Muscle layer of duodenum (tissue), 2 donors: ENCODE data around the gene BICDL2.
"Not testable (repeated sequence)": the region's sequence is repeated elsewhere in the genome, so short reads cannot be mapped to it uniquely, and the experiment has no call there.

ENCODE experiments used
- H3K27ac ChIP-seq: one replicate; pipeline ENCODE4 v1.7.0; 2013; ENCODE audit warnings: mild to moderate bottlenecking, low read length
- H3K27me3 ChIP-seq: one replicate; pipeline ENCODE4 v1.7.0; 2013; ENCODE audit warnings: low read depth, mild to moderate bottlenecking, control low read depth, low read length
- H3K36me3 ChIP-seq, 2 donors: one replicate each; pipeline ENCODE4 v1.7.0; 2013; ENCODE audit warnings: low read length in 2 of 2, control low read depth in 1 of 2, mild to moderate bottlenecking in 1 of 2; ENCODE audit not compliant: insufficient read depth in 2 of 2, control insufficient read depth in 1 of 2
- H3K4me1 ChIP-seq, 2 donors: one replicate each; pipeline ENCODE4 v1.7.0; 2013; ENCODE audit warnings: low read length in 2 of 2, mild to moderate bottlenecking in 2 of 2, control low read depth in 1 of 2, moderate library complexity in 1 of 2; ENCODE audit not compliant: insufficient read depth in 2 of 2, control insufficient read depth in 1 of 2
- H3K4me3 ChIP-seq, 2 donors: one replicate each; pipeline ENCODE4 v1.7.0; 2013; ENCODE audit warnings: low read length in 2 of 2, low read depth in 1 of 2, mild to moderate bottlenecking in 1 of 2
- H3K9me3 ChIP-seq, 2 donors: one replicate each; pipeline ENCODE4 v1.7.0; 2013; ENCODE audit warnings: low read length in 2 of 2, control low read depth in 1 of 2, mild to moderate bottlenecking in 1 of 2; ENCODE audit not compliant: control insufficient read depth in 1 of 2
- donor health status: healthy.

Gene BICDL2

DNA sequence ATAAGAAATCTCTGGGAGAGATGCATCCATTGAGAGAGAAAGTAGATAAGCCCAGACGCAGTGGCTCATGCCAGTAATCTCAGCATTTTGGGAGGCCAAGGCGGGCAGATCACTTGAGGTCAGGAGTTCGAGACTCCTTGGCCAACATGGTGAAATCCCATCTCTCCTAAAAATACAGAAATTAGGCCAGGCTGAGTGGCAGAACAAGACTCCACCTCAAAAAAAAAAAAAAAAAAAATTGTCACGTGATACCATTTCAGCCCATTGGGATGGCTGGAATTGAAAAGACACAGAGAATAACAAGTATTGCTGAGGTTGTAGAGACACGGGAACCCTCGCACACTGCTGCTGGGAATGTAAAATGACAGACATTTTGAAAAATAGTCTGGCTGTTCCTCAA, 25.8 kb upstream of the BICDL2 start:
- Histone ChIP-seq H3K9me3 (no peaks in the 10 kb centered on the region), H3K4me1 (peaks cover 0 to 22% of the 10 kb centered on the region in 2 donors), H3K27me3 (no peaks in the 10 kb centered on the region), H3K4me3 (no peak overlapping the region), H3K36me3 (no peaks in the 10 kb centered on the region), H3K27ac (no peak overlapping the region)

DNA sequence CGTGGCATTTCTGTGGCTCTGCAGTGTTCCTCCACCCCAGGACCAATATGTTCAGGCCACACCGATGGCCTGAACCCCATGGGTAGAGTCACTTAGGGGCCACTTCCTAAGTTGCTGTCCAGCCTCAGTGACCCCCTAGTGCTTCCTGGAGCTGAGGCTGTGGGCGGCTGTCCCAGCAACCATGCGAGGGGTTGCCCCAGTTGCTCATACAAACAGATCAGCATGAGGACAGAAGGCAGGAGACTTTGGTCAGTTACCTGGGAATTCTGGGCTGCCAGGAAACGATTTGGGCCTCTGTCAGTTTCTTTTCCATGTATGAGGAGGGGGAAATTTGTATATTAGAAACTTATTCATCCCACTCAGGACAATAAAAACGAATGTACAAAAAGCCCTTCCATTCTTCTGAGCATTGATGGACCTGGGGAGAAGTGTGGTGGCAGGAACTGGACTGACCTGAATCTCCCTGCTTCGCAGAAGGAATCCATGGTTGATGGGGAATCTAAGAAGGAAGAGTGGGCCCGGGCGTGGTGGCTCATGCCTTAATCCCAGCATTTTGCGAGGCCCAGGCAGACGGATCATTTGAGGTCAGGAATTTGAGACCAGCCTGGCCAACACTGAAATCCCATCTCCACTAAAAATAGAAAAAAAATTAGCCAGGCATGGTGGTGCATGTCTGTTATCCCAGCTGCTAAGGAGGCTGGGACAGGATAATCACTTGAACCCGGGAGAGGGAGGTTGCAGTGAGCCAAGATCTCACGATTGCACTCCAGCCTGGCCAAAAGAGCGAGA, 23.8 kb upstream of the BICDL2 start:
- Histone ChIP-seq H3K27ac (no peak overlapping the region), H3K27me3 (no peaks in the 10 kb centered on the region), H3K4me3 (no peak overlapping the region), H3K36me3 (no peaks in the 10 kb centered on the region), H3K4me1 (peaks cover 0 to 22% of the 10 kb centered on the region in 2 donors), H3K9me3 (no peaks in the 10 kb centered on the region)

DNA sequence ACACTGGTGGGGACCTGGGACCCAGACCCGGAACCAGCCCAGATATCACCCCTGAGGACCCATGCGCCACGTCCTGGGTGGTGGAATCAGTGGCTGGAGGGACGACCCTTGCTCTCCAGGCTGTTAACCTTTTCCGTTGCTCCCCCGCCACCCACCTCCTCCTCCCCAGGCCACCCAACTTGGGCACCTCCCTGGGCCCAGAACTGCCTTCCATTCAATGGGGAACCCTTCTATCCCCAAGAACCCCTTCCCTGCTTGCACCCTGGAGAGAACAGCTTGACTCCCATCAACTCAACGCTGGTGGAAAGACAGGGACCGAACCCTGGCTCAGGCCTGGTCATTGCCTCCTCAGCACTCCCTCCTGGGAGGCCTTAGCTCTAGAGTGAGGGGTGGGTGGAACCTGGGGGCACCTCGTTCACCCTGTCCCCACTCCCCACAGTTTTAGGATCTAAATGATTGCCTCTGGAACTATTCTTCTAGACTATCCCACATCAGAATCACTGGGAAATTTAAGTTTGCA, 23.0 kb upstream of the BICDL2 start:
- Histone ChIP-seq H3K27me3 (no peaks in the 10 kb centered on the region), H3K36me3 (no peaks in the 10 kb centered on the region), H3K9me3 (no peaks in the 10 kb centered on the region), H3K27ac (peak overlapping the region; percentile 80), H3K4me1 (peaks cover 0 to 23% of the 10 kb centered on the region in 2 donors), H3K4me3 (peak overlapping the region; percentile 50 to 79)

DNA sequence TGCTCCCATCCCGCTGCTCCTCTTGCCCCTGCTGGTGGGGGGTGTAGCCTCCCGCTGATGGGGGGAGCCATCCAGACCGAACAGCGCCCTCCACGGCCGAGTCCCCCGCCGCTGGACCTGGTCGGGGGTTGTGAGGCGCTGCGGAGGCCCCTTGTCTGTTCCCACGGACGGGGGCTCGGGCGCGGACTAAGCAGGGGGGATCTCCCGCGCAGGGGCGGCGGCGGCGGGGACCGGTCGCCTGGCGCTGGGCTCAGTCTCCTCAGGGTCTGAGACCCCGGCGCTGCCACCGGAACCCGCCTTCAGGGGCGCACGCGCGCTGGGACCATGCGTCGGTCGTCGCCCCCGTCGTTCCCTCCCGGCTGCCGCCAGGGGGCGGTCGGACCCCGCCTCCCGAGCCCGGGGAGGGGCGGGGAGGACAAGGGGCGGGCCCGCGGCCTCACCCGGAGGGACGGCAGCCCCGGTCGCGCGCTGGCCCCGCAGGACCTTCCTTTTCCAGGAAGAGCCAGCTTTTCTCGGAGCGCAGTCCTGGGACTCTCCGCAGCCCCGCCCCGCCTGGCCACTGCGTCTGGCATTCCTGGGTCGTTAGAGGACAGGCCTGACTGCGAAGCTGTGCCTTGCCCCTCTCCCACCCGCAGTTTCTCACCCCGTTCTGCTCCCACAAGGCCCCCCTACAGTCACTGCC, 22.4 kb upstream of the BICDL2 start:
- no peaks in the 10 kb centered on the region for H3K27me3 ChIP-seq
- peak overlapping the region; percentile 80 for H3K27ac ChIP-seq
- peaks cover 0 to 20% of the 10 kb centered on the region in 2 donors for H3K4me1 ChIP-seq
- H3K36me3 ChIP-seq = no peaks in the 10 kb centered on the region
- no peaks in the 10 kb centered on the region for H3K9me3 ChIP-seq
- peak overlapping the region; percentile 50 to 79 for H3K4me3 ChIP-seq

DNA sequence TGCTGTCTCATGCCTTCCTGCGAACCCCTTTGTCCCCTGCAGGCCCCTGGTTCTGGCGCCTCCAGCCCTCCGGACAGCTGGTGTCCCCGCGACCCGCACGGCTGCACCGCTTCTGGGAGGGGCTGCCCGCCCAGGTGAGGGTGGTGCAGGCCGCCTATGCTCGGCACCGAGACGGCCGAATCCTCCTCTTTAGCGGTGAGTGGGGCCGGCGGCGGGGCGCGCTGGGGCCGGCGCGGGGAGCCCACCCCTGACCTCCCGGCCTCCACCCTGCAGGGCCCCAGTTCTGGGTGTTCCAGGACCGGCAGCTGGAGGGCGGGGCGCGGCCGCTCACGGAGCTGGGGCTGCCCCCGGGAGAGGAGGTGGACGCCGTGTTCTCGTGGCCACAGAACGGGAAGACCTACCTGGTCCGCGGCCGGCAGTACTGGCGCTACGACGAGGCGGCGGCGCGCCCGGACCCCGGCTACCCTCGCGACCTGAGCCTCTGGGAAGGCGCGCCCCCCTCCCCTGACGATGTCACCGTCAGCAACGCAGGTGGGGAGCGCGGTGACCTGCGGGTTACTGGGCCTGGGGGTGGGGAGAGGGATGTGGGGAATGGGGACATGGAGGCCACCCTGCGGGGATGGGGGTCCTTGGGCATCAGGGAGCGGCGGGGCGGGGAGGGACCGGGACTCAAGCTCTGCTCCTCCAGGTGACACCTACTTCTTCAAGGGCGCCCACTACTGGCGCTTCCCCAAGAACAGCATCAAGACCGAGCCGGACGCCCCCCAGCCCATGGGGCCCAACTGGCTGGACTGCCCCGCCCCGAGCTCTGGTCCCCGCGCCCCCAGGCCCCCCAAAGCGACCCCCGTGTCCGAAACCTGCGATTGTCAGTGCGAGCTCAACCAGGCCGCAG, 21.6 kb upstream of the BICDL2 start:
- Histone ChIP-seq H3K27ac (no peak overlapping the region), H3K4me1 (peaks cover 0 to 20% of the 10 kb centered on the region in 2 donors), H3K4me3 (peak overlapping the region; percentile 37 to 79), H3K36me3 (no peaks in the 10 kb centered on the region), H3K9me3 (no peaks in the 10 kb centered on the region), H3K27me3 (no peaks in the 10 kb centered on the region)

DNA sequence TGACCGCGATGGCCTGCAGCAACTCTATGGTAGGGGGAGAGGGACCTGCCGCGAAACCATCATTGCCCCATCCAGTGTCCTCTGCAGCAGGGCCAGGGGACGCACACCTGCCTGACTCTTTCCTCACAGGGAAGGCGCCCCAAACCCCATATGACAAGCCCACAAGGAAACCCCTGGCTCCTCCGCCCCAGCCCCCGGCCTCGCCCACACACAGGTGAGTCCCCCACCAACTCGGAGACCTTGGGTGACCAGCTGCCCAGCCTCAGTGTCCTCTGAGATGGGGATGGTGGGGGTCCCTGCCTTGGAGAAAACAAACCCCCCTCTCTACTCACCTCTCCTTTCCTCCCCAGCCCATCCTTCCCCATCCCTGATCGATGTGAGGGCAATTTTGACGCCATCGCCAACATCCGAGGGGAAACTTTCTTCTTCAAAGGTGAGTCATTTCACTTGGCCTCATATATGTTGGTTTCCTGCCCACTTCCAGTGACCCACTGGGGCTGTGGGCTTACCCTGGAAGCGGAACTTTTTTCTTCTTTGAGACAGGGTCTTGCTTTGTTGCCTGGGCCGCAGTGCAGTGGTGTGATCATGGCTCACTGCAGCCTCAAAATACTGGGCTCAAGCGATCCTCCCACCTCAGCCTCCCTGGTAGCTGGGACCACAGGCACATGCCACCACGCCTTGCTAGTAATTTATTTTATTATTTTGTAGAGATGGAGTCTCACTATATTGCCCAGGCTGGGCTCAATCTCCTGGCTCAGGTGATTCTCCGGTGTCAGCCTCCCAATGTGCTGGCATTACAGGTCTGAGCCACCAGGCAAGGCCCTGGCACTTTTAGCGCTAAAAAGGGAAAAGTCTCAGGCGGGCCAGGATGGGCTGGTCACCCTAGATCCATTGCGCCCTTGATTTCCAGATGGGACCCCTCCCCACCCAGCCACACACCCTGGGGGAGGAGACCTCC, 20.7 kb upstream of the BICDL2 start:
- no peaks in the 10 kb centered on the region for H3K9me3 ChIP-seq
- H3K27me3 ChIP-seq = no peaks in the 10 kb centered on the region
- H3K36me3 ChIP-seq = no peaks in the 10 kb centered on the region
- peak overlapping the region in 1 of 2 donors; percentile 79 for H3K4me3 ChIP-seq
- H3K4me1 ChIP-seq = peaks cover 0 to 20% of the 10 kb centered on the region in 2 donors
- H3K27ac ChIP-seq = no peak overlapping the region

DNA sequence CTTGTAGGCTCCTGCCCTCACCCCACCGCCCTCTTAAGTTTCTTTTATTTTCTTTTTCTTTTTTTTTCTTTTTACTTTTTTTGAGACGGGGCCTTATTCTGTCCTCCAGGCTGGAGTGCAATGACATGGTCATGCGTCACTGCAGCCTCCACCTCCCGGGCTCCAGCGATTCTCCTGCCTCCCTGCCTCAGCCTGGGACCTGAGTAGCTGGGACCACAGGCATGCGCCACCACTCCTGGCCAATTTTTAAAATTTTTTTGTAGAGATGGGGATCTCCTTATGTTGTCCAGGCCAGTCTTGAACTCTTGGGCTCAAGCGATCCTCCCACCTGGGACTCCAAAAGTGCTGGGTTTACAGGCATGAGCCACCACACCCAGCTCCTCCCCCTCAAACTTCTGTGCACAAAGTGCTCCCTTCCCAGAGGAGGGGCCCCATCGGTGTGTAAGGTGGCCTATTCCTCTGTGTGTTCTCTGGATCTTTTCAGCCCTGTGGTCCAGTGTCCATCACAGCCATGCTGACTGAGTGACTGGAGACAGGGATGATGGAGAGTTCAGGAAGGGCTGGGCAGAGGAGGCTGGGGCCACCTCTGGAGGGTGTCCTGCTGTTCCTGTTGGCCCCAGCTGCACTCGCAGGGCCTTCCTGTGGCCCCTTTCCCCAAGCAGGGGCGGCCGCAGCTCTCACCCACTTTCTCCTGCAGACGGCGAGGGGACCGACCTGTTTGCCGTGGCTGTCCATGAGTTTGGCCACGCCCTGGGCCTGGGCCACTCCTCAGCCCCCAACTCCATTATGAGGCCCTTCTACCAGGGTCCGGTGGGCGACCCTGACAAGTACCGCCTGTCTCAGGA, 19.8 kb upstream of the BICDL2 start:
- no peak overlapping the region for H3K27ac ChIP-seq
- H3K27me3 ChIP-seq = no peaks in the 10 kb centered on the region
- no peaks in the 10 kb centered on the region for H3K36me3 ChIP-seq
- no peak overlapping the region for H3K4me3 ChIP-seq
- no peaks in the 10 kb centered on the region for H3K9me3 ChIP-seq
- peaks cover 0 to 20% of the 10 kb centered on the region in 2 donors for H3K4me1 ChIP-seq

DNA sequence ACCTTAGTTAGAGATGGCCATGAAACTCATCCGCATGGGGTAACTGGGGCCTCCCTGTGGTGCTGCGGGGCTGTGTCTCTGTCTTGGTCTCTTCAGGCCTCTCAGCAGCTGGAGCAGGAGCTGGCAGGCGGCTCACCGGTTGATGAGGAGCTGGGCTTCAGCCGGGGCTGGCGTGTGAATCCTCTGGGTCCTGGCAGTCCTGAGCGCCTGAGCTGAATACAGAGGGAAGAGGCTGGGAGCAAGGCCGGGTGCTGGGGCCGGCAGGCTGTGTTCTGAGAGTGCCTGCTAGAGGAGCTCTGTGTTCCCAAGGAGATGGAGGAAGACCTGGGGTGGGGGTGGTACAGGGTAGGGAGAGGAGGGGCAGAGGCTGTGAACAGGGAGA, 19.0 kb upstream of the BICDL2 start:
- not testable (repeated sequence) for H3K27me3 ChIP-seq, H3K4me3 ChIP-seq, H3K27ac ChIP-seq, H3K36me3 ChIP-seq, H3K9me3 ChIP-seq
- peaks cover 0 to 20% of the 10 kb centered on the region in 2 donors for H3K4me1 ChIP-seq

DNA sequence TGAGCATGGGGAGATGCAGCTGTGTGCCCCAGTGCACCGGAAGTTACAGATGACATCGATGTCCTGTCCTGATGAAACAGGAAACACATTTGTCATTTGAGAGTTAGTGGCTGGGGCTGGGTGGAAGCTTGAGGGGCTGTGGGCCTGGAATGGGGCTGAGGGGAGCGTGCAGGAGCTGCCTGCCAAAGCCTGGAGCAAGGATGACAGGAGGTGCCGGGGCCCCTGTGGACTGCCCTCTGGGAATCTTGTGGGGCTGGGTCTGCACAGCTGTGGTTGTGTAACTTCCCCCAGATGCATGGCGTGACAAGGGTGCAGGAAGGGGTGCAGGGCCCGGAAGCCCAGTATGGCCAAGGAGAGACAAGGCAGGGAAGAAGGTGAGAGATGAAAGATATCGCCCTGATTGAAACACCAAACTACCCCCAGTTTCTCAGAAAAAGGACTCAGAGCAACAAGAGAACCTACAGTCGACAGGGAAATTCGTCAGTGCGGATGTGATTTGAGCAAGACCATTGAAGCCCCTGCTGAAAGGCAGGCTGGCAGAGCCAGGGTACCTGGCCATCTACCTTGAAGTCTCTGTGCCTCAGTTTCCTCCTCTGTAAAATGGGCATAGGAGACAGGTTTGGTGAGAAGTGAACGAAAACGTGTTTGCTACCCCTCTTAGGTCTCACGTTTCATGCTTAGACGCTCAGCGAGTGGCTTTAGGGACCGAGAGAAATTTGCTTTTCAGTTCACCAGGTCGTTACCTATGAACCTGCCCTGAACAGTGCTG, 18.4 kb upstream of the BICDL2 start:
- no peaks in the 10 kb centered on the region for H3K36me3 ChIP-seq
- H3K27ac ChIP-seq = no peak overlapping the region
- H3K4me3 ChIP-seq = no peak overlapping the region
- H3K9me3 ChIP-seq = no peaks in the 10 kb centered on the region
- H3K4me1 ChIP-seq = peaks cover 0 to 20% of the 10 kb centered on the region in 2 donors
- no peaks in the 10 kb centered on the region for H3K27me3 ChIP-seq
